Transverse colon (tissue), 4 donors: Measurements from ENCODE around the gene BAZ1A.

Experiments
- EP300 ChIP-seq: sonication (generic); formaldehyde crosslinking; IDR thresholded peaks from one replicate; pipeline ENCODE4 v1.6.1; 2017; ENCODE audit warnings: antibody characterized with exemption, low read depth
- POLR2AphosphoS5 ChIP-seq, 3 donors: sonication (generic); formaldehyde crosslinking; IDR thresholded peaks; one replicate each; pipeline ENCODE4 v1.6.1; 2016; ENCODE audit warnings: antibody characterized with exemption in 3 of 3
- TF ChIP-seq, protein P1 (sequence below), 5 experiments: fragments of 200-600 bp in 3 of 5; fragments of 450-650 bp in 2 of 5; sonication (generic) in 3 of 5; IDR thresholded peaks; 1 replicate in 2 of 5; 2 replicates in 3 of 5; pipeline ENCODE4 v1.5.1; 2016 to 2017; ENCODE audit warnings: antibody characterized with exemption in 5 of 5, inconsistent platforms in 3 of 5, mild to moderate bottlenecking in 2 of 5, moderate library complexity in 1 of 5

DNA sequence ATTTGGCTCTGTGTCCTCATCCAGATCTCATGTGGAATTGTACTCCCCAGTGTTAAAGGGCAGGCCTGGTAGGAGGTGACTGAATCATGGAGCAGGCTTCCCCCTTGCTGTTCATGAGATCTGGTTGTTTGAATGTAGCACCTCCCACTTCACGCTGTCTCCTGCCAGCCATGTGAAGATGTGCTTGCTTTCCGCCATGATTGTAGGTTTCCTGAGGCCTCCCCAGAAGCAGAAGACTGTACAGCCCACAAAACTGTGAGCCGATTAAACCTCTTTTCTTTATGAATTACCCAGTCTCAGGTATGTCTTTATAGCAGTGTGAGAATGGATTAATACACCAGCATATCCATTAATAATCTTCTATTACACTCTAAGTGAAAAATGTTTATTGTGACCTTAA, 70.2 kb downstream of the BAZ1A start:
- no peak for TF ChIP-seq EP300
- TF ChIP-seq, protein P1, sequence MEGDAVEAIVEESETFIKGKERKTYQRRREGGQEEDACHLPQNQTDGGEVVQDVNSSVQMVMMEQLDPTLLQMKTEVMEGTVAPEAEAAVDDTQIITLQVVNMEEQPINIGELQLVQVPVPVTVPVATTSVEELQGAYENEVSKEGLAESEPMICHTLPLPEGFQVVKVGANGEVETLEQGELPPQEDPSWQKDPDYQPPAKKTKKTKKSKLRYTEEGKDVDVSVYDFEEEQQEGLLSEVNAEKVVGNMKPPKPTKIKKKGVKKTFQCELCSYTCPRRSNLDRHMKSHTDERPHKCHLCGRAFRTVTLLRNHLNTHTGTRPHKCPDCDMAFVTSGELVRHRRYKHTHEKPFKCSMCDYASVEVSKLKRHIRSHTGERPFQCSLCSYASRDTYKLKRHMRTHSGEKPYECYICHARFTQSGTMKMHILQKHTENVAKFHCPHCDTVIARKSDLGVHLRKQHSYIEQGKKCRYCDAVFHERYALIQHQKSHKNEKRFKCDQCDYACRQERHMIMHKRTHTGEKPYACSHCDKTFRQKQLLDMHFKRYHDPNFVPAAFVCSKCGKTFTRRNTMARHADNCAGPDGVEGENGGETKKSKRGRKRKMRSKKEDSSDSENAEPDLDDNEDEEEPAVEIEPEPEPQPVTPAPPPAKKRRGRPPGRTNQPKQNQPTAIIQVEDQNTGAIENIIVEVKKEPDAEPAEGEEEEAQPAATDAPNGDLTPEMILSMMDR (IDR thresholded peaks at IDR 0.05): no peak
- no peak for TF ChIP-seq POLR2AphosphoS5 (IDR thresholded peaks at IDR 0.05)
